ENCODE data around the gene RDH5.

GRCh38 chr12:55715169-55715764 lies 4.9 kb upstream of the RDH5 start:
- TF ChIP-seq CTCF (IDR thresholded peaks at IDR 0.05) (no peak), FOXM1 (IDR thresholded peaks at IDR 0.05; ENCODE audit: low read depth) (no peak), GABPA (IDR thresholded peaks at IDR 0.05; ENCODE audit: low read depth) (no peak), EZH2phosphoT487 (IDR thresholded peaks at IDR 0.05; ENCODE audit: borderline replicate concordance, low read depth) (no peak), EP300 (IDR thresholded peaks at IDR 0.05; ENCODE audit: borderline replicate concordance in 1 of 2, low read depth in 1 of 2, low read length in 1 of 2) (no peak), RCOR1 (IDR thresholded peaks at IDR 0.05; ENCODE audit: low read length) (no peak), TCF12 (IDR thresholded peaks at IDR 0.05) (no peak), GATA2 (CRISPR knock-in tag; IDR thresholded peaks at IDR 0.05) (no peak), POLR2AphosphoS5 (IDR thresholded peaks at IDR 0.05; ENCODE audit: low read depth, low read length) (no peak), YY1 (IDR thresholded peaks at IDR 0.05; ENCODE audit: low read depth) (no peak), TAF1 (IDR thresholded peaks at IDR 0.05; ENCODE audit: borderline replicate concordance, low read depth, low read length) (no peak), TEAD4 (IDR thresholded peaks at IDR 0.05; ENCODE audit: borderline replicate concordance, insufficient read depth) (no peak), NFIC (IDR thresholded peaks at IDR 0.05; ENCODE audit: borderline replicate concordance) (no peak)
